Aorta (tissue), 5 donors: Measurements from ENCODE around the gene NCOA1. TPM values are rescaled to one million over a fixed set of nuclear protein-coding genes. Genes with fewer than 3 reads are reported as not detected.
A peak's percentile ranks its signal among the peaks of the same experiment; 100 is the strongest.
"Not testable (repeated sequence)": the region's sequence is repeated elsewhere in the genome, so short reads cannot be mapped to it uniquely, and the experiment has no call there.

Experiments
- ATAC-seq: fragments of 200-7000 bp; cut with Tn5 transposase; one replicate; pipeline ENCODE4 v1.9.1; 2022; ENCODE audit warnings: moderate library complexity; ENCODE audit not compliant: low FRiP score
- DNase-seq, 2 donors: peaks; one replicate each; pipeline ENCODE4 v3.0.0-alpha.2; 2020
- H3K27ac ChIP-seq, 2 donors: one replicate each; pipeline ENCODE4 v1.5.1; 2013; ENCODE audit warnings: low read length in 2 of 2, mild to moderate bottlenecking in 2 of 2, moderate library complexity in 2 of 2, control low read depth in 1 of 2, inconsistent platforms in 1 of 2, low read depth in 1 of 2
- H3K27me3 ChIP-seq, 2 donors: one replicate each; pipeline ENCODE4 v1.6.1; 2013; ENCODE audit warnings: control low read depth in 1 of 2, low read length in 1 of 2, mild to moderate bottlenecking in 1 of 2, moderate library complexity in 1 of 2; ENCODE audit not compliant: insufficient read depth in 2 of 2, control insufficient read depth in 1 of 2
- H3K36me3 ChIP-seq, 2 donors: one replicate each; pipeline ENCODE4 v1.6.1; 2013; ENCODE audit warnings: control low read depth in 1 of 2, low read length in 1 of 2, mild to moderate bottlenecking in 1 of 2; ENCODE audit not compliant: insufficient read depth in 2 of 2, control insufficient read depth in 1 of 2
- H3K4me1 ChIP-seq, 2 donors: one replicate each; pipeline ENCODE4 v1.6.1; 2013; ENCODE audit warnings: low read length in 2 of 2, control low read depth in 1 of 2, mild to moderate bottlenecking in 1 of 2, moderate library complexity in 1 of 2; ENCODE audit not compliant: insufficient read depth in 2 of 2, control insufficient read depth in 1 of 2
- H3K4me3 ChIP-seq, 2 donors: one replicate each; pipeline ENCODE4 v1.5.1; 2013; ENCODE audit warnings: low read length in 2 of 2, control low read depth in 1 of 2, mild to moderate bottlenecking in 1 of 2
- H3K9me3 ChIP-seq: one replicate; pipeline ENCODE4 v1.6.1; 2013; ENCODE audit warnings: mild to moderate bottlenecking, low read length; ENCODE audit not compliant: control insufficient read depth
- WGBS, 2 donors: extraction: QIAGEN DNeasy Blood & Tissue Kit; methylation state at CpG; one replicate each; pipeline ENCODE4 v1.1.7; 2013; 5-methylcytosine and 5-hydroxymethylcytosine counted together
- intact Hi-C, 2 donors: fragments of 100-400 bp; cut with DNase I; formaldehyde crosslinking; loops; one replicate each; pipeline versions ENCODE4 v1.14.2 to v1.15.0; 2022
- polyA plus RNA-seq, 2 donors: library from polyadenylated mRNA; stranded (reverse); fragments of 200-250 nt; gene quantifications; one replicate each; pipeline ENCODE4 v1.2.3, GENCODE V29; 2013
- total RNA-seq, 2 donors: library from RNA; stranded (reverse); fragmentation: NEBNext Ultra II Directional; extraction: Animal tissue kit (Norgen Biotek cat#: 25700); gene quantifications; one replicate each; pipeline ENCODE4 v1.2.1, GENCODE V29; 2021
- donor health status: healthy with polysubstance abuse.
- donor health status: Bipolar disorder and iron deficiency.
- donor health status: DM: no; HTN: no; CAD: no.
- donor health status: DM: no; HTN: no; CAD: no.
- donor health status: DM: yes; HTN: yes; CAD: no.

Gene NCOA1
- total and polyA plus RNA-seq, 4 donors: 6.5 to 68.1 (median 26.7) TPM

DNA sequence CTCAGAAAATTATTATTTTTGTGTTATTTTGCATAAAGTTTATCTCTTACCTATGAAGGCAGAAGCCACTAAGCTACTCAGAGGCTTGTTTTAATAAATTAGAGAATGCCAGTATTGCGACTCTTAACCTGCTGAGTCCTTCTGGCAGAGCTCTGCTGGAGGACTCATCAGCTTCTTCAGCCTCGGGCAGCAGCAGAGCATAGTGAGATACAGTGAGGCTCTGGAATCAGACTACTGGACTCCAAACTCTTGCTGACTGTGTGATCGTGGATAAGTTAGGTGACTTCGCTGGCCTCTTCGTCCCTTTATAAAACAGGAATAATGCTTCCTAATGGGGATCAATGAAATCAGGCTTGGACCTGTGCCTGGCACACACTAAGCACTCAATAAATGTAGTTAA, 300.4 kb downstream of the NCOA1 start:
- Histone ChIP-seq H3K9me3 (no peaks in the 10 kb centered on the region), H3K4me1 (no peaks in the 10 kb centered on the region), H3K36me3 (no peaks in the 10 kb centered on the region), H3K27ac (no peak overlapping the region), H3K27me3 (no peaks in the 10 kb centered on the region), H3K4me3 (no peak overlapping the region)
- intact Hi-C loops: loop anchor here in 1 of 2 donors (5.0 kb wide), 1 partner anchor 299 kb away; the partner anchor contains the start of gene NCOA1
- 93 to 97% methylated on average over 5 of the region's 5 CpGs for WGBS, 2 donors
- DNase-seq (no peak), ATAC-seq (no peak)

DNA sequence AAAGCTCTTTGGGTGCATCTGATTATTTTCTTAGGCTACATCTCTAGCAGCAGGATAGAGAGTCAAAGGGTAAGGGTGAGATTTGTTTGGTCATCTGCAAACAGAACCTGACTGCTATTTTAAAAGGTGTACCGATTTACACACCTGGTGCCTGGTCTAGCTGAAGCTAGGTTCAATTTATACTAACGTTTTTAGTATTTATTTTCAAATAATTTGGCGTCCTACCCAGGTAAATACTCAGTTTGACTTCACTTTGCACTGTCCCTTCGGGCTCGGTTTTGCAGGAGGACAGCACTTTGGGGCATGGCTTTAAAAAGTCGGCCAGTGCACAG, 301.5 kb downstream of the NCOA1 start:
- Histone ChIP-seq H3K27me3 (no peaks in the 10 kb centered on the region), H3K27ac (peak overlapping the region in 1 of 2 donors; percentile 35), H3K9me3 (no peaks in the 10 kb centered on the region), H3K4me3 (peak overlapping the region; percentile 23 to 52), H3K36me3 (no peaks in the 10 kb centered on the region), H3K4me1 (no peaks in the 10 kb centered on the region)
- intact Hi-C loops: loop anchor here in 1 of 2 donors (5.0 kb wide), 1 partner anchor 300 kb away; the partner anchor contains the start of gene NCOA1
- WGBS, 2 donors: 2 to 3% methylated on average over 6 of the region's 6 CpGs
- ATAC-seq (no peak), DNase-seq (no peak)

DNA sequence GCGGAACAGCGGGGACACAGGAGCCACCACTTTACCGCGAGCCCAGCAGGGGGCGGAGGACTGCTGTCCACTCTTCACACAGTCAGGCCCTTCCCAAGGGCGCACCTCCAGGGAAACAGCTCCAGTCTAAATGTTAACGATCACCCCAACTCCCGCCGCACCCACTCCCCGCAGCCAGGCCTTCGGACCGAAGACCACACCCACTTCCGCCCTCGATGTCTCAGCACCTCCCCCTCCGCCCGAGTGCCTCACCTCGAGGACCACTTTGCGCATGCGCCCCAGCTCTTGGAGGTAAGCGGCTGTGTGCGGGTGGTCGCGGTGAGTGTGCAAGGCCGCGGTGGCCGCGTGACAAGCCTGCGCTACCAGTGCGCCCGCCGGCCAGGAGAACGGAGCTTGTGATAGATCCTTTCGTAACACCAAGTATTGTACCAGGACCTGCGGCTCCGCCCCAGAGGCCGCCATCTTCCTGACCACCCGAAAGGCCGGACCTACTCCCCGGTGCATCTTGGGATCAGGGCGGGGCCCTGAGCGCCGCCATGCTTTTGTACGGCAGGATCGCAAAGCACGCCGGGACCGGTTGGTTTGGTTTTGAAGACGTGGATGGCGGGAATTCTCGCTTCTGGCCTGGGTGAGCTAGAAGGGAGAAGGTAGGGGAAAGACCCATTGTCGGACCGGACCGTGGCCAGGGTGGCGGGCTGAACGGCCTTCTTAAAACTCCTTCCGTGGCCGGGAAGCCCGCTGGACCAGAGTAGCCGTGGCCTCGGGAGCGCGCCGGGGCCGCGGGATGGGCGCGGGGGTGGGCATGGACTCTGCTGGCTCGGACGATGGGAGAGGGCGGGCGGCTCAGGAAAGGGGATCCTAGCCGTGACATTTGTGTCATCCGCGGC, 302.1 kb downstream of the NCOA1 start, which contains the start of the genes CENPO and PTRHD1:
TSS of gene CENPO (plus strand) at position 552 of the 887 bp plus-strand sequence. CDS start 495 bp downstream, outside the sequence.
TSS of gene PTRHD1 (minus strand) at position 518 of the 887 bp plus-strand sequence. CDS start at position 504, 14 bp downstream.
- ATAC-seq (peak; percentile 100), DNase-seq (peak; percentile 98)
- peak within 1 kb of the TSS; percentile 23 to 52 for H3K4me3 ChIP-seq
- WGBS, 2 donors: 0% methylated on average over 73 to 74 of the region's 74 CpGs
- H3K9me3 ChIP-seq: no peaks in the 10 kb centered on the region
- H3K4me1 ChIP-seq: no peaks in the 10 kb centered on the region
- H3K27me3 ChIP-seq: no peaks in the 10 kb centered on the region
- H3K27ac ChIP-seq: peak within 1 kb of the TSS in 1 of 2 donors; percentile 62
- intact Hi-C loops: loop anchor here in 1 of 2 donors (5.0 kb wide), 1 partner anchor 301 kb away; the partner anchor contains the start of gene NCOA1
- no peaks in the 10 kb centered on the region for H3K36me3 ChIP-seq

DNA sequence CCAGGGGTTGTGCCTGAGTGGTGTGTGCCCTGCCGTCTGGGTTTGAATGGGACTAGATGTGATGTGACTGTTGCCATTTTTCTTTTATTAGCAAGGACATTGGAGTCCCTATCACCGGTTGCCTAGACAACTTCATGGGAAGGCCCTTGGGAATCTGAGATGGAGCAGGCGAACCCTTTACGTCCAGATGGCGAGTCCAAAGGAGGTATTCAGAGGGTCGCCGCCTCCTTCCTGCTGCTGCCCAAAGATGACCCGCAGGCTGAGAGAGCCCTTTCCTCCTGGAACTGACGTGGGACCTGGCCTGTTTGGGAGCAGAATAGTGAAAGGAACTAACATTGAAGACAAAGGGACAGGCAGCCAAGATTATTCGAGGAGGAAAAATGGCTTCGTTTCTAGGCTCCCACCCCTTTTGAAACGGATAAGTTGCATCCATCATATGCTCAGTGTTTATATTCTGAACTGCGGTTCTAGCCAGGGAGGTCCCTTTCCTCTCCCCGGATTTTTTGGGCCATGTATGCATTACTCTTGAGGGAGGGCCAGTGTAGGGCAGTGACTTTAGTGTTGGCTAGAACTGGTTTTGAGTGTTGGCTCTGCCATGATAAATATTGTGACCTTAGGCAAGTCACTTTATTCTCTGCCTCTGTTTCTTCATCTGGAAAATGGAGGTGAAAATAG, 302.8 kb downstream of the NCOA1 start:
- H3K4me1 ChIP-seq: no peaks in the 10 kb centered on the region
- H3K9me3 ChIP-seq: no peaks in the 10 kb centered on the region
- ATAC-seq (no peak), DNase-seq (no peak)
- H3K27me3 ChIP-seq: no peaks in the 10 kb centered on the region
- WGBS, 2 donors: 2 to 3% methylated on average over 14 of the region's 14 CpGs
- no peak overlapping the region for H3K27ac ChIP-seq
- H3K4me3 ChIP-seq: peak overlapping the region; percentile 5 to 23
- intact Hi-C loops: loop anchor here in 1 of 2 donors (5.0 kb wide), 1 partner anchor 302 kb away; the partner anchor contains the start of gene NCOA1
- no peaks in the 10 kb centered on the region for H3K36me3 ChIP-seq

DNA sequence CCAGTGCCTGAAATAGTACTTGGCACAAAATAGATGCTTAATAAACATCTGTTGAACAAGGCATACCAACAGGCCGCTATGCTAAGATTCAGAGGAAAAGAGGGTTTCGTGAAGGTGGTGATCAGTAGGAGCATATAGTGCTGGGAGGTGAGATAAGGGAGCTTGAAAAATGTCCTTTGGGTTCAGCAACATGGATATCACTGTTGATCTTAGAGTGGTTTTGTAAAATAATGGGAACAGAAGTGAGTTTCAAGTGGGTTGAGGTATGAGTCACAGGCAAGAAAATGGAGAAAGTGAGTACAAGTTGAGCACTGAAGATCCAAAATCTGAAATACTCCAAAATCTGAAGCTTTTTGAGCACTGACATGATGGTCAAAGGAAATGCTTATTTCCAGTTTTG, 306.6 kb downstream of the NCOA1 start:
- Histone ChIP-seq H3K4me1 (no peaks in the 10 kb centered on the region), H3K36me3 (no peaks in the 10 kb centered on the region), H3K4me3 (no peak overlapping the region), H3K27me3 (no peaks in the 10 kb centered on the region), H3K27ac (no peak overlapping the region), H3K9me3 (no peaks in the 10 kb centered on the region)
- no peak for DNase-seq
- intact Hi-C loops: no loop called here
- 94 to 100% methylated on average over 2 of the region's 2 CpGs for WGBS, 2 donors
- ATAC-seq: no peak

DNA sequence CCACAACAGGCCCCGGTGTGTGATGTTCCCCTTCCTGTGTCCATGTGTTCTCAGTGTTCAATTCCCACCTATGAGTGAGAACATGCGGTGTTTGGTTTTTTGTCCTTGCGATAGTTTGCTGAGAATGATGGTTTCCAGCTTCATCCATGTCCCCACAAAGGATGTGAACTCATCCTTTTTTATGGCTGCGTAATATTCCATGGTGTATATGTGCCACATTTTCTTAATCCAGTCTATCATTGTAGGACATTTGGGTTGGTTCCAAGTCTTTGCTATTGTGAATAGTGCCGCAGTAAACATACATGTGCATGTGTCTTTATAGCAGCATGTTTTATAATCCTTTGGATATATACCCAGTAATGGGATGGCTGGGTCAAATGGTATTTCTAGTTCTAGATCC, 309.4 kb downstream of the NCOA1 start:
- intact Hi-C loops: not testable (repeated sequence)
- WGBS, 2 donors: 92 to 100% methylated on average over 3 to 5 of the region's 5 CpGs

DNA sequence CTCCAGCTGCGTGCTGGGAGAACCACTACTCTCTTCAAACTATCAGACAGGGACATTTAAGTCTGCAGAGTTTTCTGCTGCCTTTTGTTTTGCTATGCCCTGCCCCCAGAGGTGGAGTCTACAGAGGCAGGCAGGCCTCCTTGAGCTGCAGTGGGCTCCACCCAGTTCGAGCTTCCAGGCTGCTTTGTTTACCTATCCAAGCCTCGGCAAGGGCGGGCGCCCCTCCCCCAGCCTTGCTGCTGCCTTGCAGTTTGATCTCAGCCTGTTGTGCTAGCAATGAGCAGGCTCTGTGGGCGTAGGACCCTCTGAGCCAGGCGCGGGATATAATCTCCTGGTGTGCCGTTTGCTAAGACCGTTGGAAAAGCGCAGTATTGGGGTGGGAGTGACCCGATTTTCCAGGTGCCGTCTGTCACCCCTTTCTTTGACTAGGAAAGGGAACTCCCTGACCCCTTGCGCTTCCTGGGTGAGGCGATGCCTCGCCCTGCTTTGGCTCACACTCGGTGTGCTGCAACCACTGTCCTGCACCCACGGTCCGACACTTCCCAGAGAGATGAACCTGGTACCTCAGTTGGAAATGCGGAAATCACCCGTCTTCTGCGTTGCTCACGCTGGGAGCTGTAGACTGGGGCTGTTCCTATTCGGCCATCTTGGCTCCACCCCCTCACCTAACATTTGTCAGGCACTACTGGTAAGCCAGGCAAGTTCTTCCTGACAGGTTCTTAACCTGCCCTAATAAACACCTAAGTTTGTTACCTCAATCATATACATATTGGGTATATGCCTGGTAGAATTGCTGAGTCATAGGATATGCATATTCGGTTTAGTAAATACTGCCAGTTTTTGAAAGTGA, 315.0 kb downstream of the NCOA1 start:
- DNase-seq, H3K9me3 ChIP-seq, H3K4me1 ChIP-seq, H3K36me3 ChIP-seq, intact Hi-C loops, H3K4me3 ChIP-seq, H3K27ac ChIP-seq, H3K27me3 ChIP-seq, ATAC-seq: not testable (repeated sequence)
- WGBS, 2 donors: 94 to 96% methylated on average over 25 of the region's 25 CpGs

More for the DNA sequence above, 309.4 kb downstream of the NCOA1 start:
- not testable (repeated sequence) for H3K27me3 ChIP-seq, H3K4me1 ChIP-seq, H3K27ac ChIP-seq, ATAC-seq, H3K9me3 ChIP-seq, H3K4me3 ChIP-seq, DNase-seq, H3K36me3 ChIP-seq

DNA sequence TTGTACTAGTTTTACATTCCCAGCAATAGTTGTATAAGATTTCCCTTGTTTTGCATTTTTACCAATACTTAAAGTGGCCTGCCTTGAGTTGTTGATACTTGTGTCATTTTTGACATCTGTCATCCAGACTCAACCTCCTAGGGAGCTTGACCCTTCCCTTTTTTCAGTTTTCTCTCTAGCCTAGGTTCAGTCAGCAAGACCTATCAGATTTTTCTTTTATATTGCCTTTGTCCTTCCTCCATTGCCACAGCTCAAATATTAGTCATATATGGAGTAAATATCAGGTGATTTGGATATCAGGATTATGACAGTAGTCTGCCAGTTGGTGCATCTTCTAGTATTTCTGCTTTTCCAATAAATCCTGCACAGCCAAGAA, 315.6 kb downstream of the NCOA1 start:
- Histone ChIP-seq H3K36me3 (no peaks in the 10 kb centered on the region), H3K4me3 (no peak overlapping the region), H3K9me3 (no peaks in the 10 kb centered on the region), H3K4me1 (no peaks in the 10 kb centered on the region), H3K27ac (no peak overlapping the region), H3K27me3 (no peaks in the 10 kb centered on the region)
- intact Hi-C loops: no loop called here
- no peak for ATAC-seq
- no peak for DNase-seq
